Measurements from ENCODE around the gene ITFG1. TPM values are rescaled to one million over a fixed set of nuclear protein-coding genes. Genes with fewer than 3 reads are reported as not detected.
"Not testable (repeated sequence)": the region's sequence is repeated elsewhere in the genome, so short reads cannot be mapped to it uniquely, and the experiment has no call there.

Gene ITFG1
- total RNA-seq, 2 experiments from 2014 or later, result 18.0 to 18.5 TPM

DNA sequence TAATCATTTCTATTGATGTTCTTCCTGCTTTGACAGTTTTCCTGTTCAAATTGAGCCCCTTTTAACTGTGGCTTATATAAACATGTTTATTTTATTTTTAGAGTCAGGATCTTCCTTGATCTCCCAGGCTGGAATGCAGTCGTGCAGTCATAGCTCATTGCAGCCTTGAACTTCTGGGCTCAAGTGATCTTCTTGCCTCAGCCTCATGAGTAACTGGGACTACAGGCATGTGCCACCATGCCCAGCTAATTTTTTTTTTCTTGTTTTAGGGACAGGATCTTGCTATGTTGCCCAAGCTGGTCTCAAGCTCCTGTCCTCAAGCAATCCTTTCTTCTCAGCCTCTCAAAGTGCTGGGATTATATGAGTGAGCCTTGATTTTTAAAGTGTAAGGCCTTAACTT is 14.9 kb upstream of the ITFG1 start:
- H3K9me3 ChIP-seq (ENCODE audit: control insufficient read depth in 1 of 2, insufficient read depth in 1 of 2, low read length in 2 of 2), result no peaks in the 10 kb centered on the region
- ATAC-seq (ENCODE audit: poor library complexity), result no peak
- H3K4me1 Mint-ChIP-seq (ENCODE audit: low read depth), result peaks cover 21% of the 10 kb centered on the region
- H3K4me1 ChIP-seq (ENCODE audit: insufficient read depth, low read length), result no peaks in the 10 kb centered on the region
- no peaks in the 10 kb centered on the region for H3K9me3 Mint-ChIP-seq
- no peak overlapping the region for H3K27ac ChIP-seq (ENCODE audit: low read depth in 1 of 2, low read length in 2 of 2)
- ChIA-PET CTCF (no interaction called here), POLR2A (no interaction called here)
- DNase-seq, result no peak
- no peak overlapping the region for H3K27ac Mint-ChIP-seq
- H3K27me3 ChIP-seq (ENCODE audit: control insufficient read depth in 1 of 2, insufficient read depth in 2 of 2, low read length in 2 of 2), result no peaks in the 10 kb centered on the region
- TF ChIP-seq, protein P1, sequence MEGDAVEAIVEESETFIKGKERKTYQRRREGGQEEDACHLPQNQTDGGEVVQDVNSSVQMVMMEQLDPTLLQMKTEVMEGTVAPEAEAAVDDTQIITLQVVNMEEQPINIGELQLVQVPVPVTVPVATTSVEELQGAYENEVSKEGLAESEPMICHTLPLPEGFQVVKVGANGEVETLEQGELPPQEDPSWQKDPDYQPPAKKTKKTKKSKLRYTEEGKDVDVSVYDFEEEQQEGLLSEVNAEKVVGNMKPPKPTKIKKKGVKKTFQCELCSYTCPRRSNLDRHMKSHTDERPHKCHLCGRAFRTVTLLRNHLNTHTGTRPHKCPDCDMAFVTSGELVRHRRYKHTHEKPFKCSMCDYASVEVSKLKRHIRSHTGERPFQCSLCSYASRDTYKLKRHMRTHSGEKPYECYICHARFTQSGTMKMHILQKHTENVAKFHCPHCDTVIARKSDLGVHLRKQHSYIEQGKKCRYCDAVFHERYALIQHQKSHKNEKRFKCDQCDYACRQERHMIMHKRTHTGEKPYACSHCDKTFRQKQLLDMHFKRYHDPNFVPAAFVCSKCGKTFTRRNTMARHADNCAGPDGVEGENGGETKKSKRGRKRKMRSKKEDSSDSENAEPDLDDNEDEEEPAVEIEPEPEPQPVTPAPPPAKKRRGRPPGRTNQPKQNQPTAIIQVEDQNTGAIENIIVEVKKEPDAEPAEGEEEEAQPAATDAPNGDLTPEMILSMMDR (IDR thresholded peaks at IDR 0.05), result no peak
- intact Hi-C loops (cut with DNase I, micrococcal nuclease), result no loop called here
- no peak overlapping the region for H3K4me3 ChIP-seq (ENCODE audit: low read length)
- H3K36me3 ChIP-seq (ENCODE audit: insufficient read depth, low read length), result no peaks in the 10 kb centered on the region
- no peak overlapping the region for H3K4me3 Mint-ChIP-seq
- peaks cover 7% of the 10 kb centered on the region for H3K36me3 Mint-ChIP-seq (ENCODE audit: low read depth)
- H3K27me3 Mint-ChIP-seq, result no peaks in the 10 kb centered on the region

DNA sequence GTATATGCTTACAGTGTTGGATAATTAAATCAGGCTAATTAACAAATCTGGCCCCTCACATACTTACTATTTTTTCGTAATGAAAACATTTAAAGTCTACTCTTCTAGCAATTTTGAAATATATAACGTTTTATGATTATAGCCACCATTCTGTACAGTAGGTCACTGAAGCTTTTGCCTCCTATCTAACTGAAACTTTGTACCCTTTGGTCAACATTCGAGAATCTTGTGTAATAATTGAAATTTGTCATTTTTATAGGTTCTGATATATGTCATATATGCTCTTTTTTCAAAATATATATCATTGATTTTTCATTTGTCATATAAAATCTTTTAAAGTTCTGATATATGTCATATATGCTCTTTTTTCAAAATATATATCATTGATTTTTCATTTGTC is 12.9 kb upstream of the ITFG1 start:
- Histone ChIP-seq H3K27me3 (ENCODE audit: control insufficient read depth in 1 of 2, insufficient read depth in 2 of 2, low read length in 2 of 2) (no peaks in the 10 kb centered on the region), H3K36me3 (ENCODE audit: insufficient read depth, low read length) (no peaks in the 10 kb centered on the region), H3K4me3 (ENCODE audit: low read length) (no peak overlapping the region), H3K27ac (ENCODE audit: low read depth in 1 of 2, low read length in 2 of 2) (no peak overlapping the region), H3K9me3 (ENCODE audit: control insufficient read depth in 1 of 2, insufficient read depth in 1 of 2, low read length in 2 of 2) (no peaks in the 10 kb centered on the region), H3K4me1 (ENCODE audit: insufficient read depth, low read length) (no peaks in the 10 kb centered on the region)
- Mint-ChIP-seq H3K36me3 (ENCODE audit: low read depth) (peaks cover 13% of the 10 kb centered on the region), H3K27ac (no peak overlapping the region), H3K27me3 (no peaks in the 10 kb centered on the region), H3K9me3 (no peaks in the 10 kb centered on the region), H3K4me3 (no peak overlapping the region), H3K4me1 (ENCODE audit: low read depth) (peaks cover 16% of the 10 kb centered on the region)
- ATAC-seq (ENCODE audit: poor library complexity) (no peak), DNase-seq (no peak)
- POLR2A ChIA-PET, result interaction anchor here (0.6 kb wide), 1 partner anchor 274 kb away, joined by 3 read pairs; no protein-coding TSS in a partner anchor
- intact Hi-C loops (cut with DNase I, micrococcal nuclease), result no loop called here
- TF ChIP-seq, protein P1 (IDR thresholded peaks at IDR 0.05), result no peak
- CTCF ChIA-PET, result no interaction called here

DNA sequence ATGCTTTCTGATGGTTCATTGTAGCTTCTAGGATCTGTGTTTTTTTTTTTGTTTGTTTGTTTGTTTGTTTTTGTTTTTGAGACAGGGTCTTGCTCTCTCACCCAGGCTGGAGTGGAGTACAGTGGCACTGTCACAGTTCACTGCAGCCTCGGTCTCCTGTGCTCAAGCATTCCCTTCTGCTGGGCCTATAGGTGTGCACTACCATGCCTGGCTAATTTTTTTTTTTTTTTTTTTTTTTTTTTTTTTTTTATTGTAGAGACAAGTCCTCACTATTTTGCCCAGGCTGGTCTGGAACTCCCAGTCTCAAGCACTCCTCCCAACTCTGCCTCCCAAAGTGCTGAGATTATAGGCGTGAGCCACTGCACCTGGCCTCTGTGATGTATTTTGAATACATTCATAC is 12.1 kb upstream of the ITFG1 start:
- ATAC-seq (ENCODE audit: poor library complexity); H3K27me3 ChIP-seq (ENCODE audit: control insufficient read depth in 1 of 2, insufficient read depth in 2 of 2, low read length in 2 of 2); POLR2A ChIA-PET; intact Hi-C loops (cut with DNase I, micrococcal nuclease); H3K4me1 ChIP-seq (ENCODE audit: insufficient read depth, low read length); DNase-seq; H3K9me3 Mint-ChIP-seq; H3K27ac Mint-ChIP-seq; H3K27me3 Mint-ChIP-seq; H3K4me3 Mint-ChIP-seq; H3K4me3 ChIP-seq (ENCODE audit: low read length); CTCF ChIA-PET; H3K27ac ChIP-seq (ENCODE audit: low read depth in 1 of 2, low read length in 2 of 2); H3K9me3 ChIP-seq (ENCODE audit: control insufficient read depth in 1 of 2, insufficient read depth in 1 of 2, low read length in 2 of 2); H3K36me3 ChIP-seq (ENCODE audit: insufficient read depth, low read length): not testable (repeated sequence)
- peaks cover 20% of the 10 kb centered on the region for H3K4me1 Mint-ChIP-seq (ENCODE audit: low read depth)
- peaks cover 18% of the 10 kb centered on the region for H3K36me3 Mint-ChIP-seq (ENCODE audit: low read depth)

DNA sequence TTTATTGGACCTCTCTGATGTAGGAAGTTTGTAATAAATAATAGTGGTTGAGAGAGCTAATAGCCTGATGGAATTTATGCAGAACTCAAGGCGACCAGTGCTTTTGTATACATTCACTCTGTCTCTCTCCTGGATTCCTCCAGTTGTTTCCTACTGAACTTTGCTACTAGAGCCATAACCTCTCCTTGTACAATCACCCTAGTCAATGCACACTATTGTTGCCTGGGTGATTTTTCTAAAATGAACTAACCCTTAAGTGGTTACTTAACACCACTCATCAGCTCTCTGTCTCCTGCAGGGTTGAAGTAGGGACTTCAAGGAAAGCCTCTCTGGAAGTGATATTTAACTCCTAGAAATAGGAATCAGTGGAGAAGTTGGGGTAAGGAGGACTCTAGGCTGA is 9.9 kb upstream of the ITFG1 start:
- Mint-ChIP-seq H3K4me1 (ENCODE audit: low read depth) (peaks cover 40% of the 10 kb centered on the region), H3K4me3 (no peak overlapping the region), H3K36me3 (ENCODE audit: low read depth) (peaks cover 28% of the 10 kb centered on the region), H3K27ac (no peak overlapping the region), H3K27me3 (no peaks in the 10 kb centered on the region), H3K9me3 (no peaks in the 10 kb centered on the region)
- POLR2A ChIA-PET, result no interaction called here
- intact Hi-C loops (cut with DNase I, micrococcal nuclease), result no loop called here
- Histone ChIP-seq H3K4me1 (ENCODE audit: insufficient read depth, low read length) (no peaks in the 10 kb centered on the region), H3K36me3 (ENCODE audit: insufficient read depth, low read length) (no peaks in the 10 kb centered on the region), H3K9me3 (ENCODE audit: control insufficient read depth in 1 of 2, insufficient read depth in 1 of 2, low read length in 2 of 2) (no peaks in the 10 kb centered on the region), H3K4me3 (ENCODE audit: low read length) (no peak overlapping the region), H3K27me3 (ENCODE audit: control insufficient read depth in 1 of 2, insufficient read depth in 2 of 2, low read length in 2 of 2) (no peaks in the 10 kb centered on the region), H3K27ac (ENCODE audit: low read depth in 1 of 2, low read length in 2 of 2) (no peak overlapping the region)
- ATAC-seq (ENCODE audit: poor library complexity) (no peak), DNase-seq (no peak)
- TF ChIP-seq, protein P1 (IDR thresholded peaks at IDR 0.05), result no peak
- CTCF ChIA-PET, result no interaction called here

All from CD4-positive, alpha-beta T cell (primary cell).